Dedifferentiated amniotic fluid mesenchymal stem cell (primary cell): ENCODE measurements around the gene SMKR1.
"Not testable (repeated sequence)": the region's sequence is repeated elsewhere in the genome, so short reads cannot be mapped to it uniquely, and the experiment has no call there.

Experiments
- DNase-seq: peaks from one replicate; pipeline ENCODE4 v3.0.0-alpha.2; 2016; ENCODE audit errors: extremely low spot score

The SMKR1 gene

DNA sequence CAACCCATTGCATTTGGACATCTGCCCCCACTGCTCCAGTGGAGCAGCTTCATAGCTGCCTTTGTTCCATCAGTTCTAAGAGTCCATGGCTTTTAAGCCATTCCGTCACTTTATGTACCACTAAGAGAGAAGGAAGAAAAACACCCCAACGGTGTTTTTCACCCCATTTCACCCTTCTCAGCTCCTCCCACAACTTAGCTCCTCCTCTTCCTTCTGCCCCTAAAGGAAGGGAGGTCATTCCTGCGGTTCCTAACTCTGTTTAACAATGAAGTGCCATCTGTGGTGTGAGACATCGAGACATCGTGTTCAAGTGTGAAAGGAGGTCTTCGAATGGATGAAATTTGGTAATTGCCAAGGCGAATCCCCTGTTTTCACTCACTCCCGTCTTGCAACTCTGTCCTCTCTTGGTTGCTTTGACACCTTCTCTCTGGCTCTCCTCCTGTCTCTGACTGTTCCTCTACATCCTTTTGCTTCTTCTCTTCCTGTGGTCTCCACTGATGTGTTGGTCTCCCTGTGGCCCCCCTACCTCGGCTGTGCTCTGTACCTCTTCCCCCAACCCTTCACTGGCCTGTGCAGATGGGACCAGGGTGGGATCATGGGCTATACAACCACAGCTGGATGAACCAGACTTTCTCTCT lies 23.0 kb downstream of the SMKR1 start:
- no peak for DNase-seq

DNA sequence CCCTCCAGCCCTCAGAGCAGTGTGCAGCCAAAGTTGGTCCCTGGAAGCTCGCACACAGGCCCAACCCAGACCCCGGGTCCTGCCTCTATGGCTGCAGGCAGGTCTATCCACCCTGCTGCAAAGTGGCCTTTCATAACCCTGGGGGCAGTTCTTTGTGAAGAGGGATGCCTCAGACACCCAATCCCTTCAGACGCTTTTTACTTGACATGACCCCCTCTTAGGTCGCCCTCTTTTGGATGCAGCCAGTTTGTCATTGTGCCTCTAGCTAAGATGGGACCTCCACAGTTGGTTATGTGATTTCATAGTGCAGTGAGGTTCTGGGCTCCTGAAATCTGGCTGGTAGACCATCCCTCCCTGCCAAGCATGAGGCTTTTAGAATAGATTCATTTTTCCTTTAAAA lies 27.3 kb downstream of the SMKR1 start:
- DNase-seq: no peak

DNA sequence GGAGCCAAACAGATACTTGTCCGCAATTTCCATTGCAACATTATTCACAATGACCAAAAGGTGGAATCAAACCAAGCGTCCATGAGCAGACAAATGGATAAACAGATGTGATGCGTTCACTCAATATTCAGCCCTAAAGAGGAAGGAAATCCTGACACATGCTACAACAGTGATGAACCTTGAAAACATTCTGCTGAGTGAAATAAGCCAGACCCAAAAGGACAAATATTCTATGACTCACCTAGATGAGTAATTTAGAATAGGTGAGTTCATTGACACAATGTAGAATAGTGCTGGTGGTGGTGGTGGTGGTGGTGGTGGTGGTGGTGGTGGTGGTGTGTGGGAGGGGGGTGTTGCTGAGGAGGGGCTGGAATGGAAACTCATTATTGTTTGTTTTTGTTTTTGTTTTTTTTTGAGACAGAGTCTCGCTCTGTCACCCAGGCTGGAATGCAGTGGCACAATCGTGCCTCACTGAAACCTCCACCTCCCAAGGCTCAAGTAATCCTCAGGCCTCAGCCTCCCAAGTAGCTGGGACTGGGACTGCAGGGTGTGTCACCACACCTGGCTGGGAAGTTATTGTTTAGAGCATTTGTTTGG lies 28.6 kb downstream of the SMKR1 start:
- DNase-seq: no peak

DNA sequence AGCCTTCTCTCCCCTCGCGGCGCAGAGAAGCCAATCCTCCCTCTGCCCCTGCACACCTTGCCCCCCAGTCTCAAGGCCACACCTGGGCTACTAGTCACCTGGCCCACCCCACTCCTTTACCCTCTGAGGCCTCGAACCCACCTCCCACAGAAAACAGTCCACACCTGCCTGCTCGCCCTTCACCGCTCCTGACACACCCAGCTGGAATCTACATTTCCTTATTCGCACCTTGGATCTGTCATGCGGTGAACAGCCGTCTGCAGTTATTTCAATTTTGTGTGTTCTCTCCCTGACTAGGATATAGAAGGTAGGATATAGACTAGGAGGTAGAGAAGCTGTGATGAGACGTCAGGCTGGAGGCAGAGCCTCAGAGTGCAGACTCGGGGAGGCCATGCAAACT lies 29.4 kb downstream of the SMKR1 start:
- DNase-seq: no peak

DNA sequence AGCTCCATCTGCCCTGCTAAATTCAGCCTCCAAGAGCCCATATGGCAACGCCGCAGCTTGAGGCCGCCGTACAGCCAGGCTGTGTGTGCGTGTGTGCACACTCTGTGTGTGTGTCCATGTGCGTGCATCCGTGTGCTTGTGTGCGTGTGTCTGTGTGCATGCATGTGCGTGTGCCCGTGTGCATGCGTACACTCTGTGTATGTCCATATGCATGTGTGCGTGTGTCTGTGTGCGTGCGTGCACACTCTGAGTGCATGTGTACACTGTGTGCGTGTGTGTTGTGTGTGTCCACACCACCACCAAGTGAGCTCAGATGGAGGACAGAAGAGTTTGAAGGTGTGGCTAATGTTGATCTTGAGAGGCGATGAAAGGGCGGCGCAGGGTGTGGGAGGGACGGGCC lies 30.0 kb downstream of the SMKR1 start:
- DNase-seq: no peak

DNA sequence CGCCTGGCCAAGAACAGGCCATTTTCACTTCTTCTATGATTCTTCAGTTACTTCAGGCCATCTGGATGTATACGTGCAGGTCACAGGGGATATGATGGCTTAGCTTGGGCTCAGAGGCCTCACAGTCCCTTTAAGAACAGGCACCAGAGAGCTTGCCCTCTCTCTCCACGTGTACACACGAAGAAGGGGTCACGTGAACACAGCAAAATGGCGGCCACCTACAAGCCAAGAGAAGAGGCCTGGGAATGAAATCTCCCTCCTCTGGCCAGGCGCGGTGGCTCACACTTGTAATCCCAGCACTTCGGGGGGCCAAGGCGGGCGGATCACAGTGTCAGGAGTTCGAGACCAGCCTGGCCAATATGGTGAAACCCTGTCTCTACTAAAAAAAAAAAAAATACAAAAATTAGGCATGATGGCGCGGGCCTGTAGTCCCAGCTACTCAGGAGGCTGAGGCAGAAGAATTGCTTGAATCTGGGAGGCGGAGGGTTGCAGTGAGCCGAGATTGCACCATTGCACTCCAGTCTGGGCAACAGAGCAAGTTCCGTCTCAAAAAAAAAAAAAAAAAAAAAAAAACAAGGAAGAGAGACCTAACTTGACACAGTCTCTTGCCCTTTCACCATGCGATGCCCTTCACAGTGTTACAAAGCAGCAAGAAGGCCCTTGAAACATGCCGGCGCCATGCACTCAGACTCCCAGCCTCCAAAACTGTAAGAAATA lies 32.4 kb downstream of the SMKR1 start:
- DNase-seq: not testable (repeated sequence)

DNA sequence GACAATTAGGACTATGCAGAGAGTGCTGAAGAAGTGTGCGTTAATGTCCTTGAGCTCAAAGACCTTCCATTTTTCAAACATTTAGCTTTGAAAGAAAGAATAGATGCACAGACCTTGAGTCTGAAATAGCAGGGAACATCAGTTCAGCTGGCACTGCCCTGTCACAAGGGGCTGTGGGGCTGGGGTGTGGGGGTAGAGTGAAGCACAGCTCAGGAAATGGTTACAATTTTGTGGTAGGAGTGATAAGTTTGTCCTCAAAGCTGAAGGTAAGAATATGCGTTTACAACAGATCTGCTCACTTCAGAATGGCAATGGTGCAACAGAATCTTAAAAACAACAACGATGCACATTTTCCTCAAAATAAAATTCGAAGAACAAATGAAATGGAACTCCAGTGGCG lies 33.6 kb downstream of the SMKR1 start:
- no peak for DNase-seq

DNA sequence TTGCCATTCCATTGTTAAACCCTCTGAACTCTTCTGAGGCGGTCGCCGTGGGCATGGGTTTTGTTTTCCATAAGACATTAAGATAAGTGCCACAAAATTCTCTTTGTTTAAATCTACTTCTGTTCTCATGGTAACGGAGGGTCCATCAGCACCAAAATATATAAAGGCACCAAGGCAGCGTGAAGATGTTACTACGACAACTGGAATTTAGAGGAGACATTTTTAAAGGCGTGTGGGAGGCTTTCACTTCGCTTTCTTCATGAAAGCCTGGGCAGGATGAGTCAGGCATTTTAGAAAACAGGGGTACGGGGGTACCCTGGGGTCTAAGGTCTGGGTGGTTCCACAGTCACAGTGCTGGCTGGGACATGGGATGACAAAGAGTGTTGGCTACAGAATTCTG lies 34.0 kb downstream of the SMKR1 start:
- no peak for DNase-seq

DNA sequence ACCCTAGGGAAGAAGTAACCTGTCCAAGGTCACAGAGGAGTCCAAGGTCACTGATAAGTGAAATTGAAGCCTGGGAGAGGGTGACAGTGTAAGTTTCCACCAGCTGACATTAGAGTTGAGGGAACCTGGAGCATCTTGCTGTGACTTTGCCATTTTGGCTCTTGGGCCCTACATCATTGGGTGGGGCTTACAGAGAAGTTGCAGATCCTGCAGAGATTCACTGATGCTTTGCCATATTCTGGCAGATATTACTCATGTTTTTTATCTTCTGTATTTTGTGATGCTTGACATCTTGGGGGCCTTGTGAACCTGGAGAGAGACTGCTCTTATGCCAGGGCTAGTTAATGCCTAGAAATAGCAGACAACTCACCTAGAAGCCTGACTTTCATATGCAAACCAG lies 36.5 kb downstream of the SMKR1 start:
- no peak for DNase-seq

DNA sequence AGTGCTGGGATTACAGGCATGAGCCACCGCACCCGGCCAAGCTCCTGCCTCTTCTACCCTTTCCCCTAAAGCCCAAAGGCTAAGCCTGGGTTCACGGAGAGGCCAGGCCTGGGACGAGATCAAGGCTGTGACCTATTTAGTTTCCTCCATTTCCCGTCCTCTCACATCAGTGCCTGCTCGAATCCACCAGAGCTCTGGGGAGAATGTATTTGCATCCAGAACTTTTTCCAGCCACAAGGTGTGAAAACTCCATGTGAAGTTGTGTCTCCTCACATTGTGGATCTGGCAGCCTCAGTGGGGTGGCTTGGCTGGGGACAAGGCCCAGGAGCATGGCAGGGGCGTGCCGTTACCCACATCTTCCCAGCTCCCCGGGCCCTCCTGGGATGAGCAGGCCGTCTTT lies 38.0 kb downstream of the SMKR1 start:
- DNase-seq: no peak

DNA sequence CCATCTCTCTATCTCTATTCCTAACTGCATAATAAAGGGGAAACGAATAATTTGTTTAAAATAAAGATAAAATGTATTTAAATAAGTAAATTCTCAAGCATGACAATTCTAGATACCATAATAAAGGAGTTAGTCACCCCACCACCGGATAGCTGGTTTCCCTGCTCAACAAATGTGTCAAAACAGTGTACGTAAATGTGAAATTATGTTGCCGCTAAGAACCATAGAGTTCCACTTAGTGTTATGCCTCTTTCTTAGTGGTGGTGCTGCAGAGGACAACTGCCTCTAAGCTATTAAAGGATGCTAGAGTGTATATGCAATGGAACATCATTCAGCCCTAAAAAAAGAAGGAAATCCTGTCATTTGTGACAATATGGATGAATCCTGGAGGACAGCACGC lies 42.4 kb downstream of the SMKR1 start:
- DNase-seq: no peak

DNA sequence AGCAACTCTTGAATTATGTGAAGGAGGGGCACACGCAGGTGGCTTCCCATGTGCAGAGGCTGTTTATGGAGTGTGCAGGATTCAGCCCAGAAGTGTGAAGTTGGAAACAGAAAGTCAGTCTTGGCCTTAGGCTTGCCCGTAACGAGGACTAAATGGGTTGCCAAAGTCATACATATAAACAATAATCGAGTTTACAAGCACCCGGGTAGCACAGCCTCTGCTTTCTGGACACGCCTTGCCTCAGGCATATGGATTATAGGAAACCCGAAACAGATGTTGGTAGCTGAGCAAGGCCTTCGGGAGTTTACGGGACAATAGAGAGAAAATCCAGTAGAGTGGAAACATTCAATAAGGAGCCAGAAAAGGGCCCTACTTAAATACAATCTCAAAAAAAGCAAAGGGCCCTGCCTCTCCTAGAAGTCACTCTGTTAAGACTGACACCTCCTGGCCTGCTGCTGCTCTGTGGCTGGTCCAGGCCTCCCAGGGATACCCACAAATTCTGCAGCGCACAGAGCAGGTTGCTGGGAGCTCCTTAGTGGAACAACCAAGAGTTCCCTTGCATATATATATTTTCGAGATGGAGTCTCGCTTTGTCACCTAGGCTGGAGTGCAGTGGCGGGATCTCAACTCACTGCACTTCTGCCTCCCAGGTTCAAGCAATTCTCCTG lies 48.5 kb downstream of the SMKR1 start:
- DNase-seq: peak; percentile 89

DNA sequence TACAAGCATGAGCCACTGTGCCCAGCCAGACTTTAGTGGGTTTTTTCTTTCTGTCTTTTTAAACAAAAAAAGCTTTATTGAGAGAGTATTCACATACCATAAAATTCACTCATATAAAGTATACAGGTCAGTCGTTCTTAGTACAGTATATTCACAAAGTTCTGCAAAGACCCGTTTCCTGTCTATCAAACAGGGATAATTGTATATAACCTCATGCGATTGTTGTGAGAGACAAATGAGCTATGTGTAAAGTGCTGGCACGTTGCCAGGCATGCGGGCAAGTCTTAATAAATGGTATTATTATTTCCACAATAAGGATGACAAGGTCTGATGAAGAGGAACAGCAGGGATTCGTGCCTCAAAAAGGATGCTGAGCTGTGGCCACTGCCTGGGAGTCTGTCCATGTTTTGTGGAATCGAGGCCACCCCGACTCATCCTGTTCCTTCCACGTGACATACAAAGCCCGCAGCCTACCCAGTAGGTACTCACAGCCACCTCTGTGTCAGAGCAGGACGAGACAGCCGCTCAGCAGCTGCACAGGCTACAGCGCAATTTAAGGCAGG lies 51.6 kb downstream of the SMKR1 start:
- no peak for DNase-seq

DNA sequence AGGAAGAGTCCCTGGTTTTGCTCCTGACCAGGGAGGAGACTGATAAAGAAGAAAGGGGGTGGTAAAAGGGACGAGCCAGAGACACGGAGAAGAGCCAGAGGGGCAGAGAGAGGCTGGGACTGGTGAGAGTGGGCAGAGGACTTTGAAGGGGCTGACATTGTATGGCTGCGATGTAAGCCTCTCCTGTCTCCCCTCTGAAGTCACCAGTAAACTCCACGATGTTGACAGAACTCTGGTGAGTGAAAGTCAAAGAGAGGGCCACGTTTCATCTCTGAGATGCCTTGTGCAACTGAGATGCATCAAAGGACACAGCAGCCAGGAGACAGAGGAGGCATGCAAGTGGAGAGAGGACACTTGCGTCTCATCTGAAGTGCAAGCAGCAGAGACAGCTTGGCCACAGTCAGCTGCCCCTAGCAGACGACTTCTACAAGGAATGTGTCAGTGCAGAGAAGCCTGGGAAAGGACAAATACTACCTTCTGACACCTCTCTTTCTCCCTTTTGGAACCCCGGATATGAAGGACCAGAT lies 54.3 kb downstream of the SMKR1 start:
- DNase-seq: no peak

DNA sequence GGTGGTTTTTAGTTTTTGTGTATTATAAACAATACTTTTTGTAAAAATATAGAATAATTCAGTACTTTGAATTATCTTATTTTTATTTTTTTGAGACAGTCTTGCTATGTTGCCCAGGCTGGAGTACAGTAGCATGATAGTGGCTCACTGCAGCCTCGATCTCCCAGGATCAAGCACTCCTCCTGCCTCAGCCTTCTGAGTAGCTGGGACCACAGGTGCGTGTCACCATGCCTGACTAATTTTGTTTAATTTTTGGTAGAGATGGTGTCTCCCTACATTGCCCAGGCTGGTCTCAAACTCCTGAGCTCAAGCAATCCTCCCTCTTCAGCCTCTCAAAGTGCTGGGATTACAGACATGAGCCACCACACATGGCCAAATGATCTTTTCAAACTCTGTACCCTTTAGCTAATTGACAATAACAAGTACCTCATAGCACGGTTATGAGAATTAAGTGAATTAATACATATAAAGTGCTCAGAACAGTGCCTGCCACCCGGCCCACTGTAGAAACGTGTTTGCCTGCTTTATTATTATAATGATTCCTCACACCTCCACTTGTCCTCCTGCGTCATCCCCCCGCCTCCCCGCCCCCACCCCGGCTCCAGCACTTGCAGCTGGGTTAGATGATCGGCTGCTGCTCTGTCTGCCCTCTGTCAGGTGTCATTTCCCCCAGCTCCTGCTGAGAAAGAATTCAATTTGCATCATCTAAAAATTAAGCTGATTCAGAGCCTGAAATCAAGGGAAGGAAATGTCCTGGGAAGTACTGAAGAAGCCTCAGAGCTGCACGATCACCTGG lies 55.6 kb downstream of the SMKR1 start:
- no peak for DNase-seq

DNA sequence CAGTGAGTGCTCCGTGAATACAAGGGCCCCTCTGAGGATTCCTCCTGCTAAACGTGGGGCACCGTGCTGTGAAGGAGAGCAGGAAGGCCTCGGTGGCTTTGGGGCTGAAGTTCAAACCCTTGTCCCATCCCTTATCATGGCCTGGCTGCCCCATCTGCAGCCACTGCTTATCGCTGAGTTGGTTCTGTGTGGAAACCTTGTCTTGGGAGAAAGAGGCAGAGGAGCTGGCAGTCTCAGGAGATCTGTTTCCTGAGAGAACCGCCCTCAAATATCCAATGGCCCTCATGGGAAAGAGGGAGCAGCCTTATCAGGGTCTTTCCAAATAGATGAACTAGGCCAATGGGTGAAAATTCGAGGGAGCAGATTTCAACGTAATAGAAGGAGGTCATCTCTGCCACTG lies 57.2 kb downstream of the SMKR1 start:
- no peak for DNase-seq

DNA sequence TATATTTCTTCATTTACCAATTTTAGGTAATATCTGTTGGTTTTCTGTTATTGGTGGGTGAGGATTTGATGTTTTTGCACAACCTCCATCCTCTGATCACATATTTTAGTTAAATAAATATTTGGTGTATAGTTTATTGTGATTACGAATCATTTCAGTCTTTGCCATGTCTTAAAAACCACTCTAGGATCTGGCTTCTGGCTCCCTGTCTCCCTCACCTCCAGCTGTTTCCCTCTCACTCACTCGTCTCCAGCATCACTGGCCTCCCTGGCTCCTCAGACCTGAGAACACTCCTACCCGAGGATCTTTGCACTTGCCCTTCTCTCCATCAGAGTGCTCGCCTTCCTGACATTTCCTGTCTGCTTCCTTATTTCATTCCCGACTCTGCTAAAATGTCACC lies 58.5 kb downstream of the SMKR1 start:
- DNase-seq: no peak

DNA sequence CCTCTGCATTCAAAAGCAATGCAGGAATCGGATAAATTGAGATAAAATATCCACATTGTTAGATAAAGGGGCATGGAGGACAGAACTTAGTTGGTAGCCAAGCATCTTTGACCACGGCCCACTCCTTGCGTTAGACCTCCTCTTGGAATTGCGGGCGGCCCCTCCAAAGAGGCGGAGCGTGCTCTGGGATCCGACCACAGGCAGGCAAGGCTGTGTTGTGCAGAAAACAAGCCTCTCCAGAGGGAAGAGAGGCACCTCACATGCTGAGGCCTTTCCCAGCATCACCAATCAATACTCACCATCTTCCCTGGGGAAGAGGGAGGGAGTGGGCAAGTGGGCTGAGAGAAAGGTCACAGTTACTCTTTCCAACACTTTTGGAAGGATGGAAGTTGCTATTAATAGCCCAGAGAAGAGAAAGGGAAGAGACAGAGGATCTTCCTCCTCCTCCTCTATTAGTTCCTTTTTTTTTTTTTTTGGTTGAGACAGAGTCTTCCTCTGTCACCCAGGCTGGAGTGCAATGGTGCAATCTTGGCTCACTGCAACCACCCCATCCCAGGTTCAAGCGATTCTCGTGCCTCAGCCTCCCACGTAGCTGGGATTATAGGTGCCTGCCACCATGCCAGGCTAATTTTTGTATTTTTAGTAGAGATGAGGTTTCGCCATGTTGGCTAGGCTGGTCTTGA lies 59.5 kb downstream of the SMKR1 start:
- DNase-seq: no peak
